Retinal pigment epithelial cell (primary cell): ENCODE results near the gene PMIS2.

Experiments used
- DNase-seq: peaks from one replicate; pipeline ENCODE4 v3.0.0-alpha.2; 2010; ENCODE audit warnings: low read depth
- H3K4me3 ChIP-seq: 2 replicates; pipeline ENCODE4 v1.5.1; 2011; ENCODE audit warnings: mild to moderate bottlenecking, low read length, control low read depth, moderate library complexity
- CTCF ChIP-seq: conservative IDR thresholded peaks from 2 replicates; pipeline ENCODE4 v1.5.1; 2011; ENCODE audit warnings: low read depth, low read length, control low read depth, inconsistent platforms

PMIS2 gene

GRCh38 chr19:35619290-35619923 lies 33.4 kb downstream of the PMIS2 start:
- no peak for TF ChIP-seq CTCF
- no peak for DNase-seq
- H3K4me3 ChIP-seq, result no peak overlapping the region

GRCh38 chr19:35620001-35620400 lies 34.0 kb downstream of the PMIS2 start:
- DNase-seq, result no peak
- no peak overlapping the region for H3K4me3 ChIP-seq
- TF ChIP-seq CTCF, result no peak

GRCh38 chr19:35621708-35622107 lies 35.7 kb downstream of the PMIS2 start:
- TF ChIP-seq CTCF, result no peak

GRCh38 chr19:35622750-35623149 lies 36.8 kb downstream of the PMIS2 start:
- no peak for TF ChIP-seq CTCF
- no peak overlapping the region for H3K4me3 ChIP-seq
- DNase-seq, result no peak

More at GRCh38 chr19:35621708-35622107, 35.7 kb downstream of the PMIS2 start:
- DNase-seq, result no peak
- H3K4me3 ChIP-seq, result no peak overlapping the region

- TF ChIP-seq CTCF, result no peak
- no peak for DNase-seq
- no peak overlapping the region for H3K4me3 ChIP-seq
Observed at GRCh38 chr19:35623327-35624010, 37.5 kb downstream of the PMIS2 start.

GRCh38 chr19:35628264-35628564 lies 42.2 kb downstream of the PMIS2 start:
- TF ChIP-seq CTCF, result no peak
- peak overlapping the region; percentile 90 for H3K4me3 ChIP-seq
- no peak for DNase-seq
